Stimulated activated naive CD4-positive, alpha-beta T cell (primary cell): ENCODE results near the gene ZBTB40.

Experiments used
- DNase-seq, 6 experiments: peaks; one replicate each; lab custom pipeline; 2025; lab: John Stamatoyannopoulos, UW

The ZBTB40 gene

GRCh38 chr1:22503721-22504410 lies 52.2 kb downstream of the ZBTB40 start:
- DNase-seq, result no peak

DNA sequence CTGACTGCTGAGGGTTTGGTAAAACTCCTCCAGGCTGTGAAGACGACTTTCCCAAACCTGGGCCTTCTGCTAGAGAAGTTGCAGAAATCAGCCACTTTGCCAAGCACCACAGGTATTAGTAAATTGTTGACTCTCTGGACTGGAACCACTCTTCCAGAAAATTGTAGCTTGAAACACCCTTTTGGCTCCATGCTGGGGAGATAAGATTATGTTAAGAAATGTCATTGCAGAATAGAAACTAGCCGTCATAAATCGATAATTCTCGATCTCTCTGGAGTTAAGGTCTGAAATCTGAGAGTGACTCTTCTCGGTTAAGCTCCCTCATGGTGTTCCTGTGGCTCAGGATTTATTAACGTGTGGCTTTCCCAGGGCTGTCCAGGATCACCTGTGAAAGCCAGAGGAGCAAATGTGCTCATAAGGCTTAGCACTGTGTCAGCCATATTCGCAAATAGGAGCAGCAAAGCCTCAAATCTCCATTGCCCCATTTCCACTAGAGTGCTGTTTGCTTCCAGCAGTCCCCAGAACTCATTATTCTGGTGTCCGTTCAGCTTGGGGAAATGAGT lies 54.6 kb downstream of the ZBTB40 start:
- no peak for DNase-seq

- DNase-seq, result no peak
Observed at GRCh38 chr1:22507587-22507986, 55.9 kb downstream of the ZBTB40 start.

- no peak for DNase-seq
Observed at GRCh38 chr1:22508329-22508728, 56.7 kb downstream of the ZBTB40 start.

- no peak for DNase-seq
Observed at GRCh38 chr1:22508991-22509390, 57.3 kb downstream of the ZBTB40 start.

DNA sequence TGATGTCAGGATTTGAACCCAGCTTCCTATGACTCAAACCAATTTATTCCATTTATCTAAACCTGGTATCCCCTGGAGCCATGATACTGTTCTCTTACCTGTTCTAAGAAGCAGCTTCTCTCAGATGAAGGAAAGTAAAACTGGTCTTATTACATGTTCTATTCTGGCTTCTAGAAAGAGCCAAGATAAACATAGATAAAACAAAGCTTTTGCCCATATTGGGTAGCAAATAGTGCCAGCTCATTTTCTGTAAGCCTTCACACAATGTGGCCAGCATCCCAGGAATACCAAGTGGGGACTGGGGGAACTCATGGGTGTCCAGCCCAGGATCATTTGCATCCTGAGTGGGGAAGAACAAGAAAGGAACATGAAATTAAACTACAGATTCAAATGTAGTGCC lies 58.2 kb downstream of the ZBTB40 start:
- DNase-seq, result no peak

DNA sequence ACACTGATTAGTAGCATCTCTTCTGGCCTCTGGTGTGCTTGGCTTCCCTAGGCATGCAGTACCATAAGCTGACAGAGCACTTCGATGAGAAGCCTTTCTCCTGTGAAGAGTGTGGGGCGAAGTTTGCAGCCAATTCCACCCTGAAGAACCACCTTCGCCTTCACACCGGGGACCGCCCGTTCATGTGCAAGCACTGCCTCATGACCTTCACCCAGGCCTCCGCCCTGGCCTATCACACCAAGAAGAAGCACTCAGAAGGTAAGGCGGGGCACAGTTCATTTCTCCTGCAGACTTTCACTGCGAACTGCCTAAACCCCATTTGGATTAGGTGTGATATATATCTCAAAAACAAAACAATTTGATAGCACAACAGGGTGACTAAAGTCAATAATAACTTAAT lies 61.2 kb downstream of the ZBTB40 start:
- DNase-seq, result no peak

DNA sequence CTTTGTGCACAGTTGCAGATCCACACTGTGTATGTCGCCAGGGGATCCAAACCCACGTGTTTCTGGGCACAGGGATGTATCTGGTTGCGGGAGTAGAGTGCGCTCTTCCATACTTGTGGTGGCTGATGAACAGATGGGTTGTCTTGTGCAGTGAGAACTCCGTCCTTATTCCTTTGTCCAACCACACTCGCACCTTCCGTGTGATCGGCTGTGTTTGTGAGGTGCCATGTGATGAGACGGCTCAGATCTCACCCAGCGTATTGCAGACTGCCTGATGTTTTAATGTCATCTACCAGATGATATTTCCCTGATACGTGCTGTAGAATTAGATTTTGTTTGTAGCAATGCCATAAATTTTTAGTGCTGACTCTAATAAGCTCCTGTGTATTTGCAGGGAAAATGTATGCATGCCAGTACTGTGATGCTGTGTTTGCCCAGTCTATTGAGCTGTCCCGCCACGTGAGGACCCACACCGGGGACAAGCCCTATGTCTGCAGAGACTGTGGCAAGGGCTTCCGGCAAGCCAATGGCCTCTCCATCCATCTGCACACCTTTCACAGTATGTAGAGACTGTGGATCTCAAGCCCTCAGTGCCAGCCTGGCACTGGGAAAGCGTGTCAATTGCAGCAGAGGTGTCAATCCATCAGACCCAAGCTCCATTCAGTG lies 65.4 kb downstream of the ZBTB40 start:
- DNase-seq, result no peak

DNA sequence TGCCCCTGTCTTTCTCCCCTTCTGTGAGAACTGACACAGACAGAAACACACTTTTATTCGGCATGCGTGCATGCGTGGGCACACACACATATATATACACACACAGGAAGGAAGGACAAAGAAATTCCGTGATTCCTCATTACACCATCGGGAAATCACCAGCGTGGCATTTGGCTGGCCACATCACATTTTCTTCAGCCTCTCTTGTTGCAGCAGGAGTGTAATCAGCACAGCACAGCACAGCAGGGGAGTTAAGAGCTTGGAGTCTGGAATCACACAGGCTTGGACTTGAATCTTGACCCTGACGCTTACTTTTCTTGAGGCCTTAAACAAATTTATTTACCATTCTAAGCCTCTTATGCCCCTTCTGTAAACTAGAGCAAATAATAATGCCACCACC lies 66.3 kb downstream of the ZBTB40 start:
- DNase-seq, result no peak

- DNase-seq, result no peak
Observed at GRCh38 chr1:22518379-22518778, 66.7 kb downstream of the ZBTB40 start.

GRCh38 chr1:22520871-22521270 lies 69.2 kb downstream of the ZBTB40 start:
- no peak for DNase-seq

- DNase-seq, result no peak
Observed at GRCh38 chr1:22521692-22522091, 70.0 kb downstream of the ZBTB40 start.

GRCh38 chr1:22522221-22522743 lies 70.6 kb downstream of the ZBTB40 start:
- DNase-seq, result no peak

DNA sequence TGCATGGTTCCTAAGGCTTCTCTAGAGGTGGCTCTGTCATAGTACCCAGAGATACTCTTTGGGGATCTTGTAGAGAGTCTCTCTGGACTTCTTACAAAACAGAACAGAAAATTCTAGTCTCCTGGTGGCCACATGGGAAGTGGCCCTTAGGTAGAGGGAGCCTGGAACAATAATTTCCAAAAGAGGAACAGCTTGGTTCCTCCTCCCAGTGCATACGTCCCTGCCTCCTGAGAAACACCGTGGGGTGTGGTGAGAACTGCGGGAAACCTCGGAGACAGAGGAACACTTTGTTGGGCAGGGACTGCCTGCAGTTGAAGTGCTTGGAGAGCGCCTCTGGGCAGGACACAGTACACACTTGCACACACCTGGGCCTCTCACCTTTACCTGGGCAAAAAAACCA lies 72.8 kb downstream of the ZBTB40 start:
- no peak for DNase-seq

GRCh38 chr1:22525211-22525610 lies 73.6 kb downstream of the ZBTB40 start:
- no peak for DNase-seq

- DNase-seq, result no peak
Observed at GRCh38 chr1:22525646-22526045, 74.0 kb downstream of the ZBTB40 start.

- DNase-seq, result no peak
Observed at GRCh38 chr1:22526098-22526497, 74.4 kb downstream of the ZBTB40 start.

GRCh38 chr1:22526677-22527076 lies 75.0 kb downstream of the ZBTB40 start:
- DNase-seq, result no peak

- DNase-seq, result no peak
Observed at GRCh38 chr1:22527122-22527521, 75.5 kb downstream of the ZBTB40 start.

- DNase-seq, result no peak
Observed at GRCh38 chr1:22527555-22528296, 76.1 kb downstream of the ZBTB40 start.

DNA sequence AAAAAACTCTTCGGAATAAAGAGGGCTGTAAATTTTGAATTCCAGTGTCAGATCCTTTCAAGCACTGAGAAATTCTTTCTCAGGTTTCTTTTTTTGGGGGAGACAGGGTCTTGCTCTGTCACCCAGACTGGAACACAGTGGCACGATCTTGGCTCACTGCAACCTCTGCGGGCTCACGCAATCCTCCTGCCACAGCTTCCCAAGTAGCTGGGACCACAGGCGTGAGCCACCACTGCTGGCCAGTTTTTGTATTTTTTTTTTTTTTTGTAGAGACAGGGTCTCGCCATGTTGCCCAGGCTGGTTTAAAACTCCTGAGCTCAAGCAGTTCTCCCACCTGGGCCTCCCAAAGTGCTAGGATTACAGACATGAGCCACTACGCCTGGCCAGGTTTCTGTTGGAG lies 76.8 kb downstream of the ZBTB40 start:
- no peak for DNase-seq

GRCh38 chr1:22529901-22530621 lies 78.4 kb downstream of the ZBTB40 start:
- DNase-seq, result no peak
